Neural cell (in vitro differentiated cells): ENCODE measurements around the gene HPRT1.

Source experiments
- CTCF ChIP-seq: fragments of 450-650 bp; IDR thresholded peaks from 2 replicates; pipeline ENCODE4 v1.5.1; 2014; ENCODE audit warnings: antibody characterized with exemption, mild to moderate bottlenecking, moderate library complexity; ENCODE audit not compliant: poor library complexity, severe bottlenecking
- EZH2 ChIP-seq: fragments of 200-600, 300-800 bp; shearing (Covaris generic), sonication (generic); IDR thresholded peaks from 2 replicates; pipeline ENCODE4 v1.6.1; 2014; ENCODE audit warnings: antibody characterized with exemption, low read length, borderline replicate concordance, mild to moderate bottlenecking; ENCODE audit not compliant: insufficient read depth, poor library complexity, severe bottlenecking
- MXI1 ChIP-seq: fragments of 450-650 bp; conservative IDR thresholded peaks from 2 replicates; pipeline ENCODE4 v1.6.1; 2014; ENCODE audit warnings: antibody characterized with exemption, mild to moderate bottlenecking; ENCODE audit not compliant: poor library complexity, severe bottlenecking
- POLR2AphosphoS5 ChIP-seq: IDR thresholded peaks from 2 replicates; pipeline ENCODE4 v1.6.1; 2012
- TF ChIP-seq, protein P1 (sequence below): IDR thresholded peaks from 2 replicates; pipeline ENCODE4 v1.6.1; 2012; ENCODE audit warnings: borderline replicate concordance

GRCh38 chrX:134461437-134461836, 1.5 kb downstream of the HPRT1 start:
- TF ChIP-seq CTCF (no peak), EZH2 (no peak), POLR2AphosphoS5 (no peak), MXI1 (no peak)
- TF ChIP-seq, protein P1, sequence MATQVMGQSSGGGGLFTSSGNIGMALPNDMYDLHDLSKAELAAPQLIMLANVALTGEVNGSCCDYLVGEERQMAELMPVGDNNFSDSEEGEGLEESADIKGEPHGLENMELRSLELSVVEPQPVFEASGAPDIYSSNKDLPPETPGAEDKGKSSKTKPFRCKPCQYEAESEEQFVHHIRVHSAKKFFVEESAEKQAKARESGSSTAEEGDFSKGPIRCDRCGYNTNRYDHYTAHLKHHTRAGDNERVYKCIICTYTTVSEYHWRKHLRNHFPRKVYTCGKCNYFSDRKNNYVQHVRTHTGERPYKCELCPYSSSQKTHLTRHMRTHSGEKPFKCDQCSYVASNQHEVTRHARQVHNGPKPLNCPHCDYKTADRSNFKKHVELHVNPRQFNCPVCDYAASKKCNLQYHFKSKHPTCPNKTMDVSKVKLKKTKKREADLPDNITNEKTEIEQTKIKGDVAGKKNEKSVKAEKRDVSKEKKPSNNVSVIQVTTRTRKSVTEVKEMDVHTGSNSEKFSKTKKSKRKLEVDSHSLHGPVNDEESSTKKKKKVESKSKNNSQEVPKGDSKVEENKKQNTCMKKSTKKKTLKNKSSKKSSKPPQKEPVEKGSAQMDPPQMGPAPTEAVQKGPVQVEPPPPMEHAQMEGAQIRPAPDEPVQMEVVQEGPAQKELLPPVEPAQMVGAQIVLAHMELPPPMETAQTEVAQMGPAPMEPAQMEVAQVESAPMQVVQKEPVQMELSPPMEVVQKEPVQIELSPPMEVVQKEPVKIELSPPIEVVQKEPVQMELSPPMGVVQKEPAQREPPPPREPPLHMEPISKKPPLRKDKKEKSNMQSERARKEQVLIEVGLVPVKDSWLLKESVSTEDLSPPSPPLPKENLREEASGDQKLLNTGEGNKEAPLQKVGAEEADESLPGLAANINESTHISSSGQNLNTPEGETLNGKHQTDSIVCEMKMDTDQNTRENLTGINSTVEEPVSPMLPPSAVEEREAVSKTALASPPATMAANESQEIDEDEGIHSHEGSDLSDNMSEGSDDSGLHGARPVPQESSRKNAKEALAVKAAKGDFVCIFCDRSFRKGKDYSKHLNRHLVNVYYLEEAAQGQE: no peak
